ENCODE results near the gene MKI67. TPM values are rescaled to one million over a fixed set of nuclear protein-coding genes. Genes with fewer than 3 reads are reported as not detected.
"Not testable (repeated sequence)": the region's sequence is repeated elsewhere in the genome, so short reads cannot be mapped to it uniquely, and the experiment has no call there.

MKI67 gene
- total RNA-seq, 1 donor from 2014 or later, result 0.26 TPM

DNA sequence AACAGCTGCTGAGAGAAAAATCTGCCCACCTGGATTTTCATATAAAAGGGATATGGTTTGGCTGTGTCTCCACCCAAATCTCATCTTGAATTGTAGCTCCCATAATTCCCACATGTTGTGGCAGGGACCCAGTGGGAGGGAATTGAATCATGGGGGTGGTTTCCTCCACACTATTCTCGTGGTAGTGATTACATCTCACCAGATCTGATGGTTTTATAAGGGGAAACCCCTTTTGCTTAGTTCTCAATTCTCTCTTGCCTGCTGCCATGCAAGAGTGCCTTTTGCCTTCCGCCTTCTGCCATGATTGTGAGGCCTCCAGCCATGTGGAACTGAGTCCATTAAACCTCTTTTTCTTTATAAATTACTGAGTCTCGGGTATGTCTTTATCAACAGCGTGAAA is 20.8 kb upstream of the MKI67 start:
- H3K27me3 ChIP-seq (ENCODE audit: control insufficient read depth, insufficient read depth, low read length), result no peaks in the 10 kb centered on the region
- DNase-seq (ENCODE audit: low read depth), result peak; percentile 41
- no peaks in the 10 kb centered on the region for H3K36me3 ChIP-seq (ENCODE audit: control insufficient read depth, insufficient read depth, low read length)
- TF ChIP-seq, protein P1, sequence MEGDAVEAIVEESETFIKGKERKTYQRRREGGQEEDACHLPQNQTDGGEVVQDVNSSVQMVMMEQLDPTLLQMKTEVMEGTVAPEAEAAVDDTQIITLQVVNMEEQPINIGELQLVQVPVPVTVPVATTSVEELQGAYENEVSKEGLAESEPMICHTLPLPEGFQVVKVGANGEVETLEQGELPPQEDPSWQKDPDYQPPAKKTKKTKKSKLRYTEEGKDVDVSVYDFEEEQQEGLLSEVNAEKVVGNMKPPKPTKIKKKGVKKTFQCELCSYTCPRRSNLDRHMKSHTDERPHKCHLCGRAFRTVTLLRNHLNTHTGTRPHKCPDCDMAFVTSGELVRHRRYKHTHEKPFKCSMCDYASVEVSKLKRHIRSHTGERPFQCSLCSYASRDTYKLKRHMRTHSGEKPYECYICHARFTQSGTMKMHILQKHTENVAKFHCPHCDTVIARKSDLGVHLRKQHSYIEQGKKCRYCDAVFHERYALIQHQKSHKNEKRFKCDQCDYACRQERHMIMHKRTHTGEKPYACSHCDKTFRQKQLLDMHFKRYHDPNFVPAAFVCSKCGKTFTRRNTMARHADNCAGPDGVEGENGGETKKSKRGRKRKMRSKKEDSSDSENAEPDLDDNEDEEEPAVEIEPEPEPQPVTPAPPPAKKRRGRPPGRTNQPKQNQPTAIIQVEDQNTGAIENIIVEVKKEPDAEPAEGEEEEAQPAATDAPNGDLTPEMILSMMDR (IDR thresholded peaks at IDR 0.05; ENCODE audit: insufficient read depth, low read length, severe bottlenecking), result no peak
- FAIRE-seq, result no peak
- no peak overlapping the region for H3K4me3 ChIP-seq (ENCODE audit: low read depth, low read length)

GRCh38 chr10:128144547-128144946 is 18.3 kb upstream of the MKI67 start:
- FAIRE-seq (no peak), DNase-seq (ENCODE audit: low read depth) (no peak)
- H3K36me3 ChIP-seq (ENCODE audit: control insufficient read depth, insufficient read depth, low read length), result no peaks in the 10 kb centered on the region
- H3K27me3 ChIP-seq (ENCODE audit: control insufficient read depth, insufficient read depth, low read length), result no peaks in the 10 kb centered on the region
- TF ChIP-seq, protein P1 (IDR thresholded peaks at IDR 0.05; ENCODE audit: insufficient read depth, low read length, severe bottlenecking), result no peak
- no peak overlapping the region for H3K4me3 ChIP-seq (ENCODE audit: low read depth, low read length)

GRCh38 chr10:128143531-128143930 is 17.3 kb upstream of the MKI67 start:
- no peaks in the 10 kb centered on the region for H3K27me3 ChIP-seq (ENCODE audit: control insufficient read depth, insufficient read depth, low read length)
- no peaks in the 10 kb centered on the region for H3K36me3 ChIP-seq (ENCODE audit: control insufficient read depth, insufficient read depth, low read length)
- TF ChIP-seq, protein P1 (IDR thresholded peaks at IDR 0.05; ENCODE audit: insufficient read depth, low read length, severe bottlenecking), result no peak
- no peak overlapping the region for H3K4me3 ChIP-seq (ENCODE audit: low read depth, low read length)
- DNase-seq (ENCODE audit: low read depth), result no peak
- FAIRE-seq, result no peak

GRCh38 chr10:128140425-128140824 is 14.2 kb upstream of the MKI67 start:
- Histone ChIP-seq H3K4me3 (ENCODE audit: low read depth, low read length) (no peak overlapping the region), H3K36me3 (ENCODE audit: control insufficient read depth, insufficient read depth, low read length) (no peaks in the 10 kb centered on the region), H3K27me3 (ENCODE audit: control insufficient read depth, insufficient read depth, low read length) (no peaks in the 10 kb centered on the region)
- FAIRE-seq, result no peak
- DNase-seq (ENCODE audit: low read depth), result no peak
- TF ChIP-seq, protein P1 (IDR thresholded peaks at IDR 0.05; ENCODE audit: insufficient read depth, low read length, severe bottlenecking), result no peak

- not testable (repeated sequence) for H3K36me3 ChIP-seq (ENCODE audit: control insufficient read depth, insufficient read depth, low read length); DNase-seq (ENCODE audit: low read depth); FAIRE-seq; H3K4me3 ChIP-seq (ENCODE audit: low read depth, low read length); H3K27me3 ChIP-seq (ENCODE audit: control insufficient read depth, insufficient read depth, low read length)
Observed at GRCh38 chr10:128138429-128138828, 12.2 kb upstream of the MKI67 start.

DNA sequence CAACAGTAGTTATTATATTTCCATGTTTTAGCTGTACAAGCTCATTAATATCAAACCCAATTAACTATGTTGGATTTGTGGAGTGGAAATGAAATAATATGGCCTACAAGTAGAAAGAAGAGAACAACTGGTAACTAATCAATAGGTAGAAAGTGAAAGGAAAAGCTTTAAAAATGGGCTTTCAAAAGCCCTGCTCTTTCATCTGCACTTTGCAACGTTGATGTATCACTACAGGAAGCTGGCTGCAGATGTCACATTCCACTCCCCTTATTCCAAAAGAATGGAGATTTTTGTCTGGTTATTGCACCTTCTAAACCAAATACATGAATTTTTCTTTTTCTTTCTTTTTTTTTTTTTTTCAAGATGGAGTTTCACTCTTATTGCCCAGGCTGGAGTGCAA is 11.7 kb upstream of the MKI67 start:
- TF ChIP-seq, protein P1 (IDR thresholded peaks at IDR 0.05; ENCODE audit: insufficient read depth, low read length, severe bottlenecking), result no peak
- DNase-seq (ENCODE audit: low read depth) (no peak), FAIRE-seq (no peak)
- no peaks in the 10 kb centered on the region for H3K36me3 ChIP-seq (ENCODE audit: control insufficient read depth, insufficient read depth, low read length)
- H3K27me3 ChIP-seq (ENCODE audit: control insufficient read depth, insufficient read depth, low read length), result no peaks in the 10 kb centered on the region
- H3K4me3 ChIP-seq (ENCODE audit: low read depth, low read length), result no peak overlapping the region
